IPS DF 4.7 (cell line): ENCODE data around the gene CABS1.

Experiments
- DNase-seq: peaks from one replicate; pipeline ENCODE4 v3.0.0-alpha.2; 2013; ENCODE audit warnings: low spot score; ENCODE audit errors: extremely low read depth

The CABS1 gene

GRCh38 chr4:70334681-70335080 lies at the start of gene CABS1:
Gene CABS1 (plus strand): TSS chr4:70334981. CDS start chr4:70335040, 59 bp downstream.
- DNase-seq, result no peak

GRCh38 chr4:70288651-70289050 lies 46.1 kb upstream of the CABS1 start:
- no peak for DNase-seq

GRCh38 chr4:70291341-70291740 lies 43.4 kb upstream of the CABS1 start:
- no peak for DNase-seq

DNA sequence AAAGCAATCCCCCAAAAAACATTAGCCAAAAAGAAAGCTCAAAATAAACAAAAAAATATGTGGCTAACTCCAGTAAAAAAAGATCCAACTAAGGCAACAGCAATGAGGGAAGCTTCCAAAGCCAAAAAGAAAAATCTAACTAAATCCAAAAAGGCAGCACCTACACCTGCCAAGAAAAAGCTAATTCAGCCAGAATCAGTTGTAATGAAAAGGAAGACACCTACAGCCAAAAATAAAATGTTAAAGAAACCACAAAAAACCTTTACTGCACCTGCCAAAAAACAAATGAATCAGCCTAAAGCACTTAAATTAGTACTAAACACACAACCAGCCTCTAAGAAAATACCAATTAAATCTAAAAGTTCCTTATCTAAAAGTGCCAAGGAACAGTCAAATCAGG lies 37.2 kb upstream of the CABS1 start:
- no peak for DNase-seq

GRCh38 chr4:70298051-70298450 lies 36.7 kb upstream of the CABS1 start:
- no peak for DNase-seq

DNA sequence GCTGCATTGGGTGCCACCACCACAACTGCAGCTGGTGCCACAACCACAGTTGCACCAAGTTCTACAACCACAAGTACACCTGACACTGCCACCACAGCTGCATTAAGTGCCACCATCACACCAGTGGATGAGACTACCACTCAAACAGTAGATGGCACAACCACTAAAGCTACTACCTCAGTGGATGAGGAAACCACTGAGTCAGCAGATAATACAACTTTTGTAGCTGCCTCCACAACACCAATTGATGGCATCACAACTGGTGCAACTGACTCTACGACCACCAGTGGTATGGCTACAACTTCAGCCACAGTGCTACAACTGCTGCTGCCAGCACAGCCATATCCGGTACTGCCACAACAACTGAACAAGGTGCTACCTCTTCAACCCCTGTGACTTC lies 35.1 kb upstream of the CABS1 start:
- no peak for DNase-seq

DNA sequence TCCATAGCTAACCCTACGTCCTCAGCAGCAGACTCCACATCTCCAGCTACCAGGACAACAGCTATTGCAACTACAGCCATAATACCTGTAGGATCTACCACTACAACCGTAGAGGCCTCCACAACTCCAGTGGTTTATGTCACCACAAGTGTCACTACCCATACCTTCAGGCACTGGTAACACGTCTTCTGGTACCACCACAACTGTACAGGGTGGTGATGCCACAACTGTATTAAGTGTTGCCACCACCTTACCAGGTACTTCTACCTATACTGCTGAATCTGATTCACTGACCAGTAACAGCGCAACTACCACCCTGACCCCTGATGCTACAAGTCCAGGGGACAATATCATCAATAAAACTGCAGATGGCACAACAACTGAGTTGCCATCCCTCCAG lies 34.6 kb upstream of the CABS1 start:
- DNase-seq, result no peak

- DNase-seq, result no peak
Observed at GRCh38 chr4:70303090-70303489, 31.7 kb upstream of the CABS1 start.

DNA sequence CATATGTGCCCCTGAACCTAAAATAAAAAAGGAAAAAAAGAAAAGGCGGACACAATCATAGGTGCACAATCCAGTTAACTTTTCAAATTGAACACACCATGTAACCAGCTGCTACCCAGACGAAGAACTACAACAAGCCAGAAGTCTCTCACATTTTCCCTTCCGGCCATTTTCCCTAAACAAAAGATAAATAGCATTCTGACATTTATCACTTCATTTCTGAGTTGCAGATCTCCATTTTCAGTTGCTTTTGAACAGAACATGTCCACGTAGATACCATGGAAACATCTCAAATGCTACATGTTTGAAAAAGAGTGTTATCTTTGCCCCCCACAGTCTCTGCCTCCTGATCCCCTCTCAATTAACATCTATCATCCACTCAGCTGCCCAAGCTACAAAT lies 29.2 kb upstream of the CABS1 start:
- DNase-seq, result no peak

- DNase-seq, result no peak
Observed at GRCh38 chr4:70306076-70306475, 28.7 kb upstream of the CABS1 start.

- DNase-seq, result no peak
Observed at GRCh38 chr4:70313736-70314135, 21.0 kb upstream of the CABS1 start.

- no peak for DNase-seq
Observed at GRCh38 chr4:70315928-70316327, 18.9 kb upstream of the CABS1 start.

GRCh38 chr4:70326052-70326451 lies 8.7 kb upstream of the CABS1 start:
- no peak for DNase-seq

DNA sequence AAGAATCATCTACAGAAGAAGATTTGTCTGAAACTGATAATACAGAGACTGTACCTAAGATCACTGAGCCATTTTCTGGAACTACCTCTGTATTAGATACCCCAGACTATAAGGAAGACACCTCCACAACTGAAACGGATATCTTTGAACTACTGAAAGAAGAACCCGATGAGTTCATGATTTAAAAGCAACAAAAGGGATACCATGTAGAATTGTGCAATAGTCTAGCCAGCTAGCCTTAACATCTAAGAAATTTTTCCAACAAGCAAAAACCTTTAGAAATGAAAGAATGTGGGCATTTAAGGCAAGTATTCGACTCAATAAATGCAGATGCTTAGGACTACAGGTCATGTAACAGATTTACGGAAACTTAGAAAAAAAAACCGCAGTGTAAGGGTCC lies 1.3 kb downstream of the CABS1 start:
- DNase-seq, result no peak

- no peak for DNase-seq
Observed at GRCh38 chr4:70337886-70338420, 3.2 kb downstream of the CABS1 start.

DNA sequence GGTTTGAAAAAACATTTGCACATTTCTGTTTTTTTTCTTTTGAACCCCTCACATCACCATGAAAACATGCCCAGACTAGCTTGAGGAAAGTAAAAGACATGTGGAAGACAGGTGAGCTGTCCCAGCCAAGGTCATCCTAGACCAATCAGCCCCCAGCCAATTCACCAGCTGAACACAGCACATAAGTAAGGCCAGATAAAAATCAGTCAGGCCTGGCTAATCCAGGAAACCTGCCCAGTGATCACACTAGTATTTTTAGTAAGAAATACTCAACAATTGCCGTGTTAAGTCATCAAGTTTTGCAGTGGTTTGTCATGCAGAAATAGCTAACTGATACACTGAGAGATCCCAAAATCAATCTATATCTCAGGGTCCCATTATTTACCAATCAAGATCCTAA lies 21.4 kb downstream of the CABS1 start:
- no peak for DNase-seq

GRCh38 chr4:70359115-70359661 lies 24.4 kb downstream of the CABS1 start:
- DNase-seq, result no peak

DNA sequence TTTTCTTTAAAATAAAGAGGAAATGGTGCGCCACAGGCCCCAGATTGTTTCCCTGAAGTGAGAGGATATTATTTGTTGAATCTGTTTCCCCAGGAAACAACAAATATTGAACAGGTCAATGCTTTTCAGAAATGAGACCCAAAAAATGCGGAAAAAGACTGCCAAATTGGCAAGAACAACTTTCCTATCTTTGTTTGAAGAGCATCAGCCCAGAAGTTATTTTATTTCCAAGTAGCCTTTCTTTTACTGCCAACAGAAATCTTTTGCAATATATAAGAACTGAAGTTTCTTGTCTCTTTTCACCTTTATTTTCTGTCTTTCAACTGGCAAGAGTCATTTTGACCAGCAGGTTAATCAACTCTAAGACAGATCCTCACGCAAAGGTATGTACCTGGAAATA lies 25.7 kb downstream of the CABS1 start, which contains the start of gene SMR3A:
Gene SMR3A (plus strand): TSS at position 301 of the 400 bp plus-strand sequence. CDS start 1,356 bp downstream, outside the sequence.
- DNase-seq, result no peak

DNA sequence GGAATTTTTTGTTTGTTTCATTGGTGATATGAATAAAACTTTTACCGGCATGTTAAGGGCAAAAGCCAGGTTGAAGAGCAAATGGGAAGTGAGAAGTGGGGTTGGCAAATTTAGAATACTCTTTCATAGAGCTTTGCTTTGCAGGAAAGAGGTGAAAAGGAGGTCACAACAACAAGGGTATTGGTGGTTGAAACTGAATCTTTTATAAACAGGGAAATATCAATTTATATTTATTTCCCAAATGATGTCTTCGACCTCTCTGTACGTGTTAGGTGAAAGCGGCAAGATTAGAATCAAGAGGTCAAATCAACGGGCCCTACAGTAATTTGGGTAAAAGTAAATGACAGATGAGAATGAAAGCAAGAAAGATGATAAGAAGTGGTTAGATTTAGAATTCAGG lies 29.2 kb downstream of the CABS1 start:
- no peak for DNase-seq

GRCh38 chr4:70365479-70365878 lies 30.7 kb downstream of the CABS1 start:
- no peak for DNase-seq

- DNase-seq, result no peak
Observed at GRCh38 chr4:70367813-70368212, 33.0 kb downstream of the CABS1 start.

DNA sequence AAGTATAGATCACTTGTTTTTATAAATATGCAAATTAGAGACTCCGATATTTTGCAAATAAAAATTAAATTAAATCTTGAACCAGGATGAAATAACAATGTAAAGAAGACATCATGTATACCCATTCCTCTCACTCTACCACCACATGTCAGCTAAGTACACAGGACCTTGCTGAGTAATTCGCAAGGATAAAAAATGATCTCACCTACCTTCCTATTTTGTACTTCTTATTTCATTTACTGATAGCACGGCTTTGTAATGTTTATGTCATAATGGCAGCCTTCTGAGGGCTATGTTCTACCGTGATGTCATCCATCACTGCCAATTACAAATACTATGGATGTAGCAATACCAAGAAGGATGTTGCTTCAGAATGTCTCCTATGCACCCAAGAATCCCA lies 37.2 kb downstream of the CABS1 start:
- DNase-seq, result no peak

DNA sequence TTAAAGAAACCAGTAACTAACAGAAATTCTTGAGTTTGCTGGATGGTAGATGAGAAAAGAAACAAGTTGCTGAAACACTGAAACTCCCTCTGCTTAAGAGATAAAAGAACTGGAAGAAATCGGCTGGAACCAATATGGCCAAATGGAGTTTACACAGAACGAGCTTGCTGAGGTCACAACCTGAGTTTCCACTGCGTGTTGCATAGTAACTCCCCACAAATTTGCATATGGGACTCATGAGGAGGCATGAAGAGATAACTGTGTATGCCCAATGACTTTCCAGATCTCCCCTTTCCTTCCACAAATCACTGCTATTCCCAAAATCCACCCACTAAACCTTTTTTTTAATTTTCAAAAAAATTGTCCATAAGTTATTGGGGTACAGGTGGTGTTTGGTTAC lies 38.0 kb downstream of the CABS1 start:
- DNase-seq, result no peak

DNA sequence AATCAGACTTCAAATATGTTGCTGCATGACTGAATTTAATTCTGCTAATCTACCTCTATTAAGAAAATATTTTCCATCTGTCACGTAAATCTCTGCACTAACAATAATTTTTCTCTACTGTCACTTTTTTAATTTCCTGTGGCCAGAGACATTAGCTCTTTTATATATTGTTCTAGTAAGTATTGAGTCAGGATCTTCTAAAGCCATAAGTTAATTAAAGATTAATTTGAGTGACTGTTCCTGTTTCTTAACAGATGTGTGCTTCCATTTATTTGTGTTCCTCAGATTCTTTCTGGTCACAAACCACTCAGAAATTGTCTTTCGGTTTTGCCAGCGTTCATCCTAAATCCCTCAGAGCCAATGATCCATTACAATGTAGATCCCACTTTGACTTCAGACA lies 45.8 kb downstream of the CABS1 start:
- no peak for DNase-seq
